ENCODE data around the gene RASA3.
A peak's percentile ranks its signal among the peaks of the same experiment; 100 is the strongest.
"Not testable (repeated sequence)": the region's sequence is repeated elsewhere in the genome, so short reads cannot be mapped to it uniquely, and the experiment has no call there.

The RASA3 gene, protein sequence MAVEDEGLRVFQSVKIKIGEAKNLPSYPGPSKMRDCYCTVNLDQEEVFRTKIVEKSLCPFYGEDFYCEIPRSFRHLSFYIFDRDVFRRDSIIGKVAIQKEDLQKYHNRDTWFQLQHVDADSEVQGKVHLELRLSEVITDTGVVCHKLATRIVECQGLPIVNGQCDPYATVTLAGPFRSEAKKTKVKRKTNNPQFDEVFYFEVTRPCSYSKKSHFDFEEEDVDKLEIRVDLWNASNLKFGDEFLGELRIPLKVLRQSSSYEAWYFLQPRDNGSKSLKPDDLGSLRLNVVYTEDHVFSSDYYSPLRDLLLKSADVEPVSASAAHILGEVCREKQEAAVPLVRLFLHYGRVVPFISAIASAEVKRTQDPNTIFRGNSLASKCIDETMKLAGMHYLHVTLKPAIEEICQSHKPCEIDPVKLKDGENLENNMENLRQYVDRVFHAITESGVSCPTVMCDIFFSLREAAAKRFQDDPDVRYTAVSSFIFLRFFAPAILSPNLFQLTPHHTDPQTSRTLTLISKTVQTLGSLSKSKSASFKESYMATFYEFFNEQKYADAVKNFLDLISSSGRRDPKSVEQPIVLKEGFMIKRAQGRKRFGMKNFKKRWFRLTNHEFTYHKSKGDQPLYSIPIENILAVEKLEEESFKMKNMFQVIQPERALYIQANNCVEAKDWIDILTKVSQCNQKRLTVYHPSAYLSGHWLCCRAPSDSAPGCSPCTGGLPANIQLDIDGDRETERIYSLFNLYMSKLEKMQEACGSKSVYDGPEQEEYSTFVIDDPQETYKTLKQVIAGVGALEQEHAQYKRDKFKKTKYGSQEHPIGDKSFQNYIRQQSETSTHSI

GRCh38 chr13:114132419-114133121 is at the start of gene RASA3:
Gene RASA3 (minus strand): TSS chr13:114132623. CDS start chr13:114132489, 134 bp downstream.
- peak; percentile 93 for DNase-seq

GRCh38 chr13:114179087-114179658 is 46.8 kb upstream of the RASA3 start, which contains the start of gene CFAP97D2:
Gene CFAP97D2 (plus strand): TSS chr13:114179257. CDS start chr13:114179331, 74 bp downstream.
- DNase-seq: no peak

GRCh38 chr13:114177245-114178010 is 45.0 kb upstream of the RASA3 start:
- no peak for DNase-seq

DNA sequence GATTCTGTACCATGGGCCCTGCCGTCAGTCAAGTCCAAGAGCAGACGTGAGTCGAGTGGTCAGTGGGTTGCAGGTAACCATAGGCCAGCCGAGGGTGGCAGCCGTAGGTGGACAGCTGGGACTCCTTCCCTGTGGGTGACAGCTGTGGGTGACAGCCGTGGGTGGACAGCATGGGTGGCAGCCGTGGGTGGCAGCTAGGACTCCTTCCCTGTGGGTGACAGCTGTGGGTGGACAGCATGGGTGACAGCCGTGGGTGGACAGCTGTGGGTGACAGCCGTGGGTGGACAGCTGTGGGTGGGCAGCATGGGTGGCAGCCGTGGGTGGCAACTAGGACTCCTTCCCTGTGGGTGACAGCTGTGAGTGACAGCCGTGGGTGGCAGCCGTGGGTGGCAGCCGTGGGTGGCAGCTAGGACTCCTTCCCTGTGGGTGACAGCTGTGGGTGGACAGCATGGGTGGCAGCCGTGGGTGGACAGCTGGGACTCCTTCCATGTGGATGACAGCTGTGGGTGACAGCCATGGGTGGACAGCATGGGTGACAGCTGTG is 44.0 kb upstream of the RASA3 start:
- DNase-seq: not testable (repeated sequence)

GRCh38 chr13:114174529-114174961 is 42.1 kb upstream of the RASA3 start:
- DNase-seq: no peak

- DNase-seq: no peak
Measured at GRCh38 chr13:114173745-114174144, 41.3 kb upstream of the RASA3 start.

GRCh38 chr13:114173272-114173671 is 40.8 kb upstream of the RASA3 start:
- DNase-seq: no peak

DNA sequence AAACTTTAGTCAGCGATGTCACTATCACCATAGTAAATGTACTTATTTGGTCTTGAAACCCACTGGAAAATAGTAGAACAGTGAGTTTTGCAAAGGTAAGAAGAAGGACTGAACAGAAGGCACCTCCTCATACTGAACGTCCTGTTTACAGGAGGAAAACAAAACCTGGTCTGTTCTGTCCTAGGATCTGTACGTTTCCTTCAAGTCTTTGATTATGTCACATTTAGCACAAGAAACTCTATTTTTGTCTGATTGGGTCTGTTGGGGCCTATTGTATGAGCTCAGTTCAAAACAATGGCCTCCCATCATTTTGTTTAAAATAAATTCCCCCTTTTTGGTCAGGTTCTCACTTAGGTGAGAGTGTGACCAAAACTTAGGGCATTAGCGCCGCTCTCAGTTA is 35.5 kb upstream of the RASA3 start:
- no peak for DNase-seq

DNA sequence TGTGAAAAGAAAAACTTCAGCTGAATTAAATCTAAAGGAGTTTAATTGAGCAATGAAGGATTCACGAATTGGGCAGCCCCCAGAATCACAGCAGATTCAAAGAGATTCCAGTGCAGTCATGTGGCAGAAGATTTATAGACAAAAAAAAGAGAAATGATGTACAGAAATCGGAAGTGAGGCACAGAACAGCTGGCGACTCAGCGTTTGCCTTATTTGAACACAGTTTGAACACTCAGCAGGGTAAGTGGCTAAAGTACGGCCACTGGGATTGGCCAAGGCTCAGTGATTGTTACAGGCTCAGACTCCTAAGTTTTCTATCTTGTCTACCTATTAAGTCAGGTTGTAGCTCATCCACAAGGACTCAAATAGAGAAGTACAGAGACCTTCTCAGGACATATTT is 35.0 kb upstream of the RASA3 start:
- DNase-seq: no peak

- no peak for DNase-seq
Measured at GRCh38 chr13:114166381-114167131, 34.1 kb upstream of the RASA3 start.

DNA sequence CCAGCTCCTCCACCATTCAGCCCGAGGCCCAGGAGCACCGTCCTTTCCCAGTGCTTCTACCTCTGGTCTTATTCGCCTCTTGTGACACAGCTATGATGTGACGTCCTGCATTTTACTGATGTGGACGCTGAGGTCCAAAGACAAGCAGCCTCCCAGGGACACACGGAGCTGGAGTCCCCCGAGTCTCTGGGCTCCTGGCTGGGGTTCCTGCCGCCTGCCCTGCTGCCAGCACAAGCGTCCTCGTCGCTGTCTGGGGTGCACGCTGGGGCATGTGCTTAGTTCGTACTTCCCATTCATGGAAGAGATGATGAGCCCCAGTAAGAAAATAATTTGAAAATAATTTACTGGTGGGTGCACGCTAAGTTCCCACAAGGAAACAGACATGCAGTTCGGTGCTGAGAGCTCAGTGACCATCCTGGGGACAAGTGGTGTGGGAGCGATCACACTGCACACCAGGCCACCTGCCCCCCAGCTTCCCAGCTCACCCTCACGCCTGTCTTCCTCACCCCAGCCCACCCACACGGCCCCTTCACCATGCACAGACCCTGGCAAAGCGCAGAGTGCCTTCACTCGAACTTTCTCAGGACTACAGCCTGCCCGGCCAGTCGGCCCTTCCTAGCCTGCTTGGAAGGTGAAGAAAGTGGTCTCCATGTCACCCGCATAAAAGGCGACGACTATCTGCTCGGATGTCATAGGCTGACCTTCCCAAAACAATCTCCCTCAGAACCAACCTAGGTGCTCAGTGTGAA is 32.4 kb upstream of the RASA3 start:
- no peak for DNase-seq

DNA sequence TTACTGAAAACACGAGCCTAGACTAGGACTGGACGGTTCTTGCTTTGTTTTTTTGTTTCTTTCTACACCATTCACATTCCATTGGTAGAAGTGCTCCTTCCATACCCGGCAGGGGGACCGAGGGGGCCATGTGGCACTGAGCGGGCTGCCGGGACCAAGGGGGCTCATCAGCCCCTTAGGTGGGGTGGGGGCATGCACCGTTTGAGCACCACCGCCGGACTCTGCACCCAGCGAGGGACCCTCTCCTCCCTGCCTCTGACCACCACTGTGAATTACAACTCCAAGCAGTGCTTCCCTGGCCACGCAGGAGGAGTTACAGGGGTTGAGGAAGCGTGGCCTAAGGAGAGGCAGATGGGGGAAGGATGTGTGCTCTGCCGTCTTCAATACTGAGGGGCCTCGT is 31.6 kb upstream of the RASA3 start:
- no peak for DNase-seq

- no peak for DNase-seq
Measured at GRCh38 chr13:114162533-114162922, 30.1 kb upstream of the RASA3 start.

DNA sequence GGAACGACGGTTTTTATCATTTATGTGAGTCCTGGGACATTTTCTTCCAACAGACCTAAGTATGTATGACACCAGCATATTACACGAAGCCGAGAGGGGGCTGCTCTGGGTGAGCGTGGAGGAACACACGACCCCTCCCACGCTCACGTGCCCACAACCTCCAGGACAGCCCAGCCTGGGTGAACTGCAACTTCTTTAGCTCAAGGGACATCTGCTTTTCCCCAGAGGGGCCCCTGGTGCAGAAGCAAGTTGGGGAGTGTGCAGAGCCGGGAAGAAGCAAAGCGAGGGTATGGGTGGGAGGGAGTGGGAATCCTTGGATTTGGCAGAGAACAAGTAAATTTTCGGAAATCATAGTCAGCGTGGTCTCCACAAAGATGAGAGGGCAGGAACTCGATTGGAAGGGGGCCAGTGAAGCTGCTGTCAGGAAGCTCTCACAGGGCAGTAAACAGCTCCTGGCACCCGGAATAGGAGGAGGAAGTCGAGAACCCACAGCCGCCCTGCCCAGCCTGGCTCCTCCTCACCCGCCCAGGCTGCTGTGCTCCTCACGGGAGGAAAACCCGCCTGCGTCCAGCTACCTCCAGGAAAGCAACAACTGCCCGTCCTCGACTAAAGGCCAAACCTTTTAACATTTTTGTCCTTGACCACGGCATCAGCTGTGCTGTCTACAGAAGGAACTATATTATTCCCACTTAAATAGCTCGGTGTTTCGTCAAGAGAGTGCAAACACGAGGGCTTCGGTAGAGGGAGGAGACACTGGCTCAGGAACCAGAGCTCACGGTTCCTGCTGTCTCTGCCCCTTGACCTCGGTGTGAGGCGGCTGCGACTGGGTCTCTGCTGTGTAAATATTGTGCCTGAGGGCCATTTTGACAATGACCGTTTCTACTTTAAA is 29.5 kb upstream of the RASA3 start:
- DNase-seq: no peak

DNA sequence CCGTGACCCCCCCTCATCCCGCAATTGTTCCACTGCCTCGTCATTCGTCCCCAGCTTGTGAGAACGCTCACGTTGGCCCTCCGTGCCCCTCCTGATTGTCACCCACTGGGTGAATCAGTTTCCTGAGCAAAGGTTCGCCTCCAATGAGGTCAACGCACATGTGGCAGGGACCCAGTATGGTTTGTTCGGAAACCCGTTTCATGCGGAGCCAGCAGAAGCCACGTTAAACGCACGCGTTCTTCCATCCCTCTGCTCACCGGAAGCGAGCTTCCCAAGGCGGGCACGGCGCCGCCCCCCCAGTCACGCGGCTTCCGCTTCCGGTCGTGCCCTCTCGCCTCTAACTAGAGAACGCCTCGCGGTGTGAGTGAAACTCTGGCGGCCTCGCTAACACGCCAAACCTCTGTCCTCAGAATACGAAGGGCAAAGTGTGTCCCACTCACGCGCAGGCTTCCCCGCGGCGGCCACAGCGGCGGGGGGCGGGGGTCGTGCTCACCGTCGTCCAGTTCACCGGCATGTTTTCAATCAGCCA is 28.7 kb upstream of the RASA3 start:
- DNase-seq: no peak

DNA sequence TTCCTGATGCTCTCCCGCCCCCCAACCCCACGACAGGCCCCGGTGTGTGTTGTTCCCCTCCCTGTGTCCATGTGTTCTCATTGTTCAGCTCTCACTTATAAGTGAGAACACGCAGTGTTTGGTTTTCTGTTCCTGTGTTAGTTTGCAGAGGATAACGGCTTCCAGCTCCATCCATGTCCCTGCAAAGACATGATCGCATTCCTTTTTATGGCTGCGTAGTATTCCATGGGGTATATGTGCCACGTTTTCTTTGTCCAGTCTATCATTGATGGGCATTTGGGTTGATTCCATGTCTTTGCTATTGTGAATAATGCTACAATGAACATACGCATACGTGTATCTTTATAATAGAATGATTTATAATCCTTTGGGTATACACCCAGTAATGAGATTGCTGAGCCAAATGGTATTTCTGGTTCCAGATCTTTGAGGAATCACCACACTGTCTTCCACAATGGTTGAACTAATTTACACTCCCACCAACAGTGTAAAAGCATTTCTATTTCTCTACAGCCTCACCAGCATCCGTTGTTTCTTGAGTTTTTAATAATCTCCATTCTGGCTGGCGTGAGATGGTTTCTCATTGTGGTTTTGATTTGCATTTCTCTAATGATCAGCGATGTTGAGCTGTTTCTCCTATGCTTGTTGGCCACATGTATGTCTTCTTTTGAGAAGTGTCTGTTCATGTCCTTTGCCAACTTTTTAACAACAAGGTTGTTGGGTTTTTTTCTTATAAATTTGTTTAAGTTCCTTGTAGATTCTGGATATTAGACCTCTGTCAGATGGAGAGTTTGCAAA is 26.6 kb upstream of the RASA3 start:
- not testable (repeated sequence) for DNase-seq

GRCh38 chr13:114157869-114158495 is 25.6 kb upstream of the RASA3 start:
- no peak for DNase-seq

Measured in NCI-H774 (cell line).